ENCODE results near the gene VWA7. TPM values are rescaled to one million over a fixed set of nuclear protein-coding genes. Genes with fewer than 3 reads are reported as not detected.
A peak's percentile ranks its signal among the peaks of the same experiment; 100 is the strongest.

The VWA7 gene
- total RNA-seq, 1 experiment from 2014 or later: 2.5 TPM

GRCh38 chr6:31785475-31785874 is 8.3 kb upstream of the VWA7 start:
- Histone ChIP-seq H3K4me1 (ENCODE audit: insufficient read depth, low read length) (no peaks in the 10 kb centered on the region), H2BK15ac (ENCODE audit: low read depth, low read length) (no peak overlapping the region), H2BK12ac (ENCODE audit: insufficient read length, low read depth, low read length) (no peak overlapping the region), H3K23me2 (ENCODE audit: insufficient read length, low read depth, low read length, poor library complexity, severe bottlenecking) (no peaks in the 10 kb centered on the region), H4K5ac (ENCODE audit: insufficient read length, low read depth, low read length) (no peak overlapping the region), H3K9ac (ENCODE audit: extremely low read depth, insufficient read length, low read length) (no peak overlapping the region), H3K27me3 (ENCODE audit: insufficient read depth, low read length) (no peaks in the 10 kb centered on the region), H3T11ph (ENCODE audit: low read length) (no peak overlapping the region), H3K4me2 (ENCODE audit: insufficient read depth, insufficient read length, low read length) (no peak overlapping the region), H3K27ac (ENCODE audit: insufficient read length, low read depth, low read length) (no peak overlapping the region), H4K91ac (ENCODE audit: insufficient read length, low read depth, low read length) (no peak overlapping the region), H3K23ac (ENCODE audit: insufficient read length, low read depth, low read length) (no peak overlapping the region), H3K18ac (ENCODE audit: insufficient read length, low read depth, low read length) (no peak overlapping the region), H2BK20ac (ENCODE audit: low read depth, low read length, poor library complexity, severe bottlenecking) (no peak overlapping the region), H3K79me2 (ENCODE audit: insufficient read depth, low read length) (no peaks in the 10 kb centered on the region), H4K20me1 (ENCODE audit: control insufficient read depth, insufficient read depth, insufficient read length) (peaks cover 3% of the 10 kb centered on the region), H2BK5ac (ENCODE audit: insufficient read length, low read length) (no peak overlapping the region), H2BK120ac (ENCODE audit: low read depth, low read length, poor library complexity, severe bottlenecking) (no peak overlapping the region), H3K4ac (ENCODE audit: low read depth, low read length) (no peak overlapping the region), H3K9me3 (ENCODE audit: control insufficient read depth, low read depth, low read length) (no peaks in the 10 kb centered on the region), H4K8ac (replicated peaks; ENCODE audit: insufficient read length, low read depth, low read length) (no peak overlapping the region), H3K14ac (ENCODE audit: insufficient read depth, low read length) (no peak overlapping the region), H2AK5ac (ENCODE audit: insufficient read length, low read length) (no peak overlapping the region), H3K56ac (ENCODE audit: insufficient read length, low read depth, low read length) (no peak overlapping the region), H3K79me1 (ENCODE audit: insufficient read depth, low read depth, low read length, poor library complexity, severe bottlenecking) (no peaks in the 10 kb centered on the region), H2AFZ (ENCODE audit: low read length) (no peak overlapping the region)
- peak overlapping the region in 1 of 3 experiments; percentile 80; a peak in 1 of 7 replicates for H3K27ac Mint-ChIP-seq
- whole genome bisulfite sequencing (ENCODE audit: extremely low coverage, insufficient read length, low lambda C conversion rate): no CpG with 5 or more reads among the region's 11 CpGs
- no peaks in the 10 kb centered on the region for H3K27me3 Mint-ChIP-seq (ENCODE audit: low read depth)
- no peaks in the 10 kb centered on the region for H3K9me3 Mint-ChIP-seq
- no peak for TF ChIP-seq CTCF (conservative IDR thresholded peaks at IDR 0.05)
- H3K36me3 Mint-ChIP-seq (ENCODE audit: insufficient read depth in 1 of 3, low read depth in 3 of 3): peaks cover 39 to 71% (median 62%) of the 10 kb centered on the region in 3 experiments
- no peak for DNase-seq
- H3K4me1 Mint-ChIP-seq: no peaks in the 10 kb centered on the region
- H3K4me3 Mint-ChIP-seq: no peak overlapping the region

Data from H9 (cell line).